Measurements from ENCODE around the gene KCNN3. TPM values are rescaled to one million over a fixed set of nuclear protein-coding genes. Genes with fewer than 3 reads are reported as not detected.

KCNN3 gene
- total RNA-seq, 1 experiment from 2014 or later: not detected

DNA sequence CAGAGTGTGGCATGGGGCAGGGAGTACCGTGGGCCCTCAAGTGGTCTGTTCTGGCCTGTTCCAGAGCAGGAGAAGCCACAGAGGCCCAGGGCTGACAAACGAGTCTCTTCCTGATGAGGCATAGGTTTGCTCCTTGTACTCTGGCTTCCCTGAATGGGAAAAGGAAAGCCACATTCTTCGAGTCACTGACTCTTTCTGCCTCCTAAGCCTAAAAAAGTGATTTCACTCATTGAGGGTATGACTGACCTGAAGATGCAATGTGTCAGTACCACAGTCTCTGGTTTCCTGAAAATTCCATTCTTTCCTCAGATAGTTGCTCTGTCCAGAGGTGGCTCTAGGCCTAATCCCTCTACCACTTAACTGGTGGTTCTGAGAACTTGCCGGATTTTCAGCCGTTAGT, 92.3 kb downstream of the KCNN3 start:
- Mint-ChIP-seq H3K4me3 (ENCODE audit: low read depth, unreplicated experiment) (no peak overlapping the region), H3K9me3 (ENCODE audit: low read depth, unreplicated experiment) (no peaks in the 10 kb centered on the region), H3K27ac (ENCODE audit: unreplicated experiment) (no peak overlapping the region), H3K4me1 (ENCODE audit: low read depth, unreplicated experiment) (no peaks in the 10 kb centered on the region), H3K36me3 (ENCODE audit: insufficient read depth, unreplicated experiment) (no peaks in the 10 kb centered on the region), H3K27me3 (ENCODE audit: unreplicated experiment) (peaks cover 82% of the 10 kb centered on the region)
- CTCF ChIA-PET: interaction anchor here (0.7 kb wide), 1 partner anchor 108 kb away, joined by 3 read pairs; no protein-coding TSS in a partner anchor
- TF ChIP-seq, protein P1, sequence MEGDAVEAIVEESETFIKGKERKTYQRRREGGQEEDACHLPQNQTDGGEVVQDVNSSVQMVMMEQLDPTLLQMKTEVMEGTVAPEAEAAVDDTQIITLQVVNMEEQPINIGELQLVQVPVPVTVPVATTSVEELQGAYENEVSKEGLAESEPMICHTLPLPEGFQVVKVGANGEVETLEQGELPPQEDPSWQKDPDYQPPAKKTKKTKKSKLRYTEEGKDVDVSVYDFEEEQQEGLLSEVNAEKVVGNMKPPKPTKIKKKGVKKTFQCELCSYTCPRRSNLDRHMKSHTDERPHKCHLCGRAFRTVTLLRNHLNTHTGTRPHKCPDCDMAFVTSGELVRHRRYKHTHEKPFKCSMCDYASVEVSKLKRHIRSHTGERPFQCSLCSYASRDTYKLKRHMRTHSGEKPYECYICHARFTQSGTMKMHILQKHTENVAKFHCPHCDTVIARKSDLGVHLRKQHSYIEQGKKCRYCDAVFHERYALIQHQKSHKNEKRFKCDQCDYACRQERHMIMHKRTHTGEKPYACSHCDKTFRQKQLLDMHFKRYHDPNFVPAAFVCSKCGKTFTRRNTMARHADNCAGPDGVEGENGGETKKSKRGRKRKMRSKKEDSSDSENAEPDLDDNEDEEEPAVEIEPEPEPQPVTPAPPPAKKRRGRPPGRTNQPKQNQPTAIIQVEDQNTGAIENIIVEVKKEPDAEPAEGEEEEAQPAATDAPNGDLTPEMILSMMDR (IDR thresholded peaks at IDR 0.05; ENCODE audit: unreplicated experiment): no peak
- no TSS peak for BruUV-seq (replicated peaks)
- intact Hi-C loops (cut with micrococcal nuclease; ENCODE audit: unreplicated experiment): no loop called here
- no peak for DNase-seq

DNA sequence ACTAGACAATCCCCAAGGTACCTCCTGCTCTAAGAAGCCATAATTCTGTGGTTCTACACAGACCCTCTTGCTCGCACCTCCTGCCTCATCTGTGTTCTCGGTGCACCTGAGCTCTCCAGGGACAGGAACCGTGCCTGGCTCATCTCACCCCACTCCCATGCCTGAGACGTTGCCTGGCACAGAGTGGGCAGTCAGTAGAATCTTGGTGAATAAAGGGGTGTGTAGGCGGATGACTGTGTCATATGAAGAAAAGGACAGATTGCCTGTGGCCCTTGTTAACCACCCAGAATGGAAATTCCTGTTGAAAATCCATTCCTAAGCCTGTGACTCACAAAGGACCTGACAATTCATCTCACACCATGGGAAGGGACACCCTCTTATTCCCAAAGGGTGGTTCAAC, 92.9 kb downstream of the KCNN3 start:
- no TSS peak for BruUV-seq (replicated peaks)
- Mint-ChIP-seq H3K36me3 (ENCODE audit: insufficient read depth, unreplicated experiment) (no peaks in the 10 kb centered on the region), H3K4me3 (ENCODE audit: low read depth, unreplicated experiment) (no peak overlapping the region), H3K27ac (ENCODE audit: unreplicated experiment) (no peak overlapping the region), H3K27me3 (ENCODE audit: unreplicated experiment) (peaks cover 82% of the 10 kb centered on the region), H3K4me1 (ENCODE audit: low read depth, unreplicated experiment) (no peaks in the 10 kb centered on the region), H3K9me3 (ENCODE audit: low read depth, unreplicated experiment) (no peaks in the 10 kb centered on the region)
- TF ChIP-seq, protein P1 (IDR thresholded peaks at IDR 0.05; ENCODE audit: unreplicated experiment): no peak
- no peak for DNase-seq
- CTCF ChIA-PET: no interaction called here
- intact Hi-C loops (cut with micrococcal nuclease; ENCODE audit: unreplicated experiment): no loop called here

DNA sequence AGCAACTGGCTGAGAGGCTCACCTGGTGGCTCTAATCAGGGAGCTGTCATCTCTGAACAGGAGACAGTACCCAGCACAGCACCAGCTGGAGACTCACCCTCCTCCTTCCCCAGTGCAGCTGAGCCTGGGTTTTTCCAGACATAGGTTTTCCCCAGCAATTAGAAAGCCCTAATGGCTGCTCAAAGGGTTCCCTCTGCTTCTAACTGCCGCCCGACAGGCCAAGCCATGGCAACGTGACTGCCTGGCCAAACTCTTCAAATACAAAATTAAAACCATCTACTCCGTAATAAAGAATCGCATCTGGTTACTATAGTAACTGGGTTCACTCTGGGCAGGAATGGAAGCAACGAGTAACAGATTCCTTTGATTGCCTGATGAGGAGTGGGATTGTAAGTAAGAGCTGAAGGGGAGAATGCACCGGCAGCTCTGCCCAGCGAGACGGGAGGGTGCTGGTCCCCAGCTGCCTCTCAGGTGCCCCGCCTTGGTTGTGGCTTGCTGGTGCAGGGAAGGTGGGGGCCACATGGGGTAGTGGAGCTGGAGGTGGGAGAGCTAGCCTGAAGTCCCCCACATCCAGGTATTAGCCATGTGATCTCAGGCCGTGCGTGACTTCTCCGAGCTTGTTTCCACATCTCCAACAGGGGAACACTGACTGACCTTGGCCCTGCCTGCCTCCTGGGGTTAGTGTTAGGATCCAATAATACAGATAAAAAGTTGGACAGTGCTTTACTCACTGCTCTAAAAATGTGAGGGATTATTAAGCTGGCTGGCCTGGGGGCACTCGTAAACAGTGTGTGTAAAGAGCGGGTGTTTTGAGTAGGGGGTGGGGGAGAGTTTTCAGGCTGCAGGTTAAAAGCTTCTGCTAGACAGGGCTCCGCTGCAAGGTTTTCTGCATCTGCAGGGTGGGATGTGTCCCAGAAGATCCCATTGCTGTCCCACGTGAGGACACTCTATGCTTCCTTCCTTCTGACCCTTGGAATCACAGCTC, 94.2 kb downstream of the KCNN3 start:
- Mint-ChIP-seq H3K27ac (ENCODE audit: unreplicated experiment) (no peak overlapping the region), H3K27me3 (ENCODE audit: unreplicated experiment) (peaks cover 82% of the 10 kb centered on the region), H3K9me3 (ENCODE audit: low read depth, unreplicated experiment) (no peaks in the 10 kb centered on the region), H3K4me1 (ENCODE audit: low read depth, unreplicated experiment) (no peaks in the 10 kb centered on the region), H3K4me3 (ENCODE audit: low read depth, unreplicated experiment) (no peak overlapping the region), H3K36me3 (ENCODE audit: insufficient read depth, unreplicated experiment) (no peaks in the 10 kb centered on the region)
- CTCF ChIA-PET: interaction anchor here (0.7 to 0.8 kb wide), 2 partner anchors 96 to 275 kb away, joined by 3 read pairs; no protein-coding TSS in a partner anchor
- BruUV-seq (replicated peaks): no TSS peak
- DNase-seq: no peak
- TF ChIP-seq, protein P1 (IDR thresholded peaks at IDR 0.05; ENCODE audit: unreplicated experiment): no peak
- intact Hi-C loops (cut with micrococcal nuclease; ENCODE audit: unreplicated experiment): no loop called here

DNA sequence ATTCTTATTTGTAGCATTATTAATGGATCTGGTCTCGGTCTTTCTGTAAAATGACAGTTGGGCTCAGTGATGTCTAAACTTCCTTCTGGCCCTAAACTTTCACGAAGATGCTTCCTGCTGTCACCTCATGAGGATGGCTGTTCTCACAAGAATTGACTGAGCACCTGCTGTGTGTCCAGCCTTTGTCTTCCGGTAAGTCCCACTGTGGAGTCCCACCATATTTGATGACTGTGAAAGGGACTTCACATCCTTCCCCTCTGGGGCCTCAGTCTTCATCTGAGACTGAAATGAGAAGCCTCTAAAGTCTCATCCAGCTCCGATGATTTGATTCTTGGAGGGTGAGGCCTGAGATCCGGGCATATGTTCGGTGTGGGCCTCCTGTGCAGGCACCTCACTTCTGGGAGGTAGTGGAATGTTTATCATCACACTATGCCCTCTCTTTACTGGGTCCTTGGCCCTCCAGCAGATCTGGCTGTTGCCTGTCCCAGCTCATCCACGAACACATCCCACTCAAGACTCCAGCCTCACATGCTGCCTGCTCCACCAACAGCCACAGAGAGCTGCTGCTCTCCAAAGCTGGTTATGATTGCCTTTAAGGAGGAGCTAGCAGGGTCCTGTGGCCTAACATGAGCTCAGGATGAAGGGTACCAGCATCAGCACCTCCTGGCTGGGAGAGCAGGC, 95.8 kb downstream of the KCNN3 start:
- no peak overlapping the region for H3K27ac Mint-ChIP-seq (ENCODE audit: unreplicated experiment)
- no peaks in the 10 kb centered on the region for H3K36me3 Mint-ChIP-seq (ENCODE audit: insufficient read depth, unreplicated experiment)
- TF ChIP-seq, protein P1 (IDR thresholded peaks at IDR 0.05; ENCODE audit: unreplicated experiment): no peak
- intact Hi-C loops (cut with micrococcal nuclease; ENCODE audit: unreplicated experiment): no loop called here
- H3K9me3 Mint-ChIP-seq (ENCODE audit: low read depth, unreplicated experiment): no peaks in the 10 kb centered on the region
- no peak overlapping the region for H3K4me3 Mint-ChIP-seq (ENCODE audit: low read depth, unreplicated experiment)
- H3K4me1 Mint-ChIP-seq (ENCODE audit: low read depth, unreplicated experiment): no peaks in the 10 kb centered on the region
- DNase-seq: no peak
- BruUV-seq (replicated peaks): no TSS peak
- CTCF ChIA-PET: no interaction called here
- H3K27me3 Mint-ChIP-seq (ENCODE audit: unreplicated experiment): peaks cover 85% of the 10 kb centered on the region
